ENCODE results near the gene TXLNA.

Gene TXLNA

GRCh38 chr1:32208891-32209328, 29.4 kb downstream of the TXLNA start, which contains the start of gene DCDC2B:
Gene DCDC2B (plus strand): TSS chr1:32209089. CDS start chr1:32209094, 5 bp downstream.
- DNase-seq, result peak in 10 of 56 donors; percentile 6 to 29 (median 16)

GRCh38 chr1:32215629-32216480, 36.4 kb downstream of the TXLNA start:
- DNase-seq, result peak in 37 of 56 donors; percentile 4 to 71 (median 32)

GRCh38 chr1:32216566-32216965, 37.1 kb downstream of the TXLNA start:
- DNase-seq, result no peak

GRCh38 chr1:32219022-32219421, 39.5 kb downstream of the TXLNA start:
- DNase-seq, result no peak

GRCh38 chr1:32220746-32221580, 41.5 kb downstream of the TXLNA start:
- no peak for DNase-seq

GRCh38 chr1:32221581-32221979, 42.1 kb downstream of the TXLNA start:
- no peak for DNase-seq

- peak in 55 of 56 donors; percentile 47 to 96 (median 86) for DNase-seq
Observed at GRCh38 chr1:32221980-32222755, 42.7 kb downstream of the TXLNA start, which contains the start of the genes EIF3I and TMEM234. Gene EIF3I (plus strand): TSS chr1:32222407. CDS start chr1:32222442, 35 bp downstream. Gene TMEM234 (minus strand): TSS chr1:32222353. CDS start chr1:32222322, 31 bp downstream.

GRCh38 chr1:32223683-32224082, 44.2 kb downstream of the TXLNA start:
- no peak for DNase-seq

- DNase-seq, result no peak
Observed at GRCh38 chr1:32224285-32224684, 44.8 kb downstream of the TXLNA start.

GRCh38 chr1:32228771-32229170, 49.3 kb downstream of the TXLNA start:
- no peak for DNase-seq

- DNase-seq, result no peak
Observed at GRCh38 chr1:32231843-32232432, 52.5 kb downstream of the TXLNA start.

GRCh38 chr1:32232558-32233304, 53.3 kb downstream of the TXLNA start:
- DNase-seq, result no peak

- no peak for DNase-seq
Observed at GRCh38 chr1:32234792-32235191, 55.3 kb downstream of the TXLNA start.

- peak in 7 of 56 donors; percentile 6 to 36 (median 10) for DNase-seq
Observed at GRCh38 chr1:32239337-32239736, 59.9 kb downstream of the TXLNA start.

- DNase-seq, result peak in 2 of 56 donors; percentile 18 to 34
Observed at GRCh38 chr1:32239790-32240139, 60.3 kb downstream of the TXLNA start.

- peak in 49 of 56 donors; percentile 10 to 80 (median 51) for DNase-seq
Observed at GRCh38 chr1:32240140-32240951, 60.9 kb downstream of the TXLNA start.

GRCh38 chr1:32241001-32241763, 61.7 kb downstream of the TXLNA start:
- DNase-seq, result peak in 47 of 56 donors; percentile 11 to 73 (median 40)

- peak in 43 of 56 donors; percentile 2 to 68 (median 33) for DNase-seq
Observed at GRCh38 chr1:32242341-32242851, 62.9 kb downstream of the TXLNA start.

Measured in nucleus accumbens (tissue), 56 donors.